Measurements from ENCODE around the gene EFHD2. TPM values are rescaled to one million over a fixed set of nuclear protein-coding genes. Genes with fewer than 3 reads are reported as not detected.

EFHD2 gene
- total RNA-seq, 1 experiment from 2014 or later = 129 TPM

DNA sequence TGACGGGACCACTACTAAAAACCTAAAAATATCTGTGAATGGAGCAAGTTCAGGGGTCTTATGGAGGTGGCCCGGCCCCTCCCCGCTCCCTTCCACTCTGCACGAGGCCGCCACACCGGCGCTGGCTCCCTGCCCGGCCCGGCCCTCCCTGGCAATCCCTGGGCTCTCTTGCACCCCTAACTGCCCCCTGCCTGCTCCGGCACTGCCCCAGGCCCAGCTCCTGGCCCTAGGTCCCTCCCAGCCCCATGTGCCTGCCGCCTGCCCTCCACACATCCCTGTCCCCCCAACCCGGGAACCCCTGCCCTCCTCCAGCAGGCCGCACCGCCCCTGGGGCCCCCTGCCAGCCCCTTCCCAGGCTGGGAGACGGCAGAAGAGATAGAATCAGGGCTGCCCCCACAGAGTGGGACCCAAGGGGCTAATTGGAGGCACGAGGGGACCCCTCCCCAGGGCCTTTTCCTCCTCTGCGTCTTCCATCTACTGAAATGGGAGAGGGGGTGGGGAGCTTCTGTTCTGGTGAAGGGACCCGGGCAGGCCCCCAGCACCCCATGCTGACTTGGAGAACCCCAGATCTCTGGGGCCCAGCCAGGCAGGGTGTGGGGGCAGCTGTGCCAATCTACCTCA is 19.2 kb downstream of the EFHD2 start:
- Histone ChIP-seq H3K27ac (no peak overlapping the region), H3K4me1 (replicated peaks; ENCODE audit: insufficient read depth) (peaks cover 19% of the 10 kb centered on the region), H3K27me3 (ENCODE audit: insufficient read depth, low read depth) (no peaks in the 10 kb centered on the region), H3F3A (ENCODE audit: insufficient read depth, low read depth) (peaks cover 33% of the 10 kb centered on the region), H3K4me2 (no peak overlapping the region), H3K79me2 (ENCODE audit: low read depth) (peaks cover 9% of the 10 kb centered on the region), H3K9me3 (ENCODE audit: insufficient read depth, low read depth) (no peaks in the 10 kb centered on the region), H4K20me1 (ENCODE audit: insufficient read depth) (0 out of 2 replicates have a peak, but pooled peaks cover 2% of the 10 kb centered on the region), H2AFZ (no peak overlapping the region), H3K36me3 (ENCODE audit: low read depth) (no peaks in the 10 kb centered on the region), H3K4me3 (no peak overlapping the region), H3K9me2 (ENCODE audit: insufficient read depth) (no peaks in the 10 kb centered on the region)
- no TSS peak for BruUV-seq (replicated peaks)
- ChIA-PET CTCF (no interaction called here), POLR2A (ENCODE audit: unreplicated experiment) (no interaction called here)
- no peak for DNase-seq
- intact Hi-C loops (cut with micrococcal nuclease; ENCODE audit: unreplicated experiment) = no loop called here
- no peak for TF ChIP-seq EZH2 (IDR thresholded peaks at IDR 0.05; ENCODE audit: low read depth)
- TF ChIP-seq, protein P1, sequence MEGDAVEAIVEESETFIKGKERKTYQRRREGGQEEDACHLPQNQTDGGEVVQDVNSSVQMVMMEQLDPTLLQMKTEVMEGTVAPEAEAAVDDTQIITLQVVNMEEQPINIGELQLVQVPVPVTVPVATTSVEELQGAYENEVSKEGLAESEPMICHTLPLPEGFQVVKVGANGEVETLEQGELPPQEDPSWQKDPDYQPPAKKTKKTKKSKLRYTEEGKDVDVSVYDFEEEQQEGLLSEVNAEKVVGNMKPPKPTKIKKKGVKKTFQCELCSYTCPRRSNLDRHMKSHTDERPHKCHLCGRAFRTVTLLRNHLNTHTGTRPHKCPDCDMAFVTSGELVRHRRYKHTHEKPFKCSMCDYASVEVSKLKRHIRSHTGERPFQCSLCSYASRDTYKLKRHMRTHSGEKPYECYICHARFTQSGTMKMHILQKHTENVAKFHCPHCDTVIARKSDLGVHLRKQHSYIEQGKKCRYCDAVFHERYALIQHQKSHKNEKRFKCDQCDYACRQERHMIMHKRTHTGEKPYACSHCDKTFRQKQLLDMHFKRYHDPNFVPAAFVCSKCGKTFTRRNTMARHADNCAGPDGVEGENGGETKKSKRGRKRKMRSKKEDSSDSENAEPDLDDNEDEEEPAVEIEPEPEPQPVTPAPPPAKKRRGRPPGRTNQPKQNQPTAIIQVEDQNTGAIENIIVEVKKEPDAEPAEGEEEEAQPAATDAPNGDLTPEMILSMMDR (conservative IDR thresholded peaks at IDR 0.05) = no peak

DNA sequence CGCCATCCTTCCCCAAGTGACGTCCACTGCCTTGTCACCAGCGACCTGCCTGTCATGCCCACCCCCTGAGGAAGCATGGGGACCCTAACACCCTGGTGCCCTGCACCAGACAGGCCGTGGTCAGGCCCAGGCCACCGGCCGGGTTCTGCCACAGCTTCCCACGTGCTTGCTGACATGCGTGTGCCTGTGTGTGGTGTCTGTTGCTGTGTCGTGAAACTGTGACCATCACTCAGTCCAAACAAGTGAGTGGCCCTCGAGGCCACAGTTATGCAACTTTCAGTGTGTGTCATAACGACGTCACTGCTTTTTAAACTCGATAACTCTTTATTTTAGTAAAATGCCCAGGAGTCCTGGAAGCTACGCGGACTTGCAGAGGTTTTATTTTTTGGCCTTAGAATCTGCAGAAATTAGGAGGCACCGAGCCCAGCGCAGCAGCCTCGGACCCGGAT is 20.0 kb downstream of the EFHD2 start:
- peak in 1 of 2 experiments; percentile 48 for DNase-seq
- no peak overlapping the region for H3K4me3 ChIP-seq
- CTCF ChIA-PET = no interaction called here

GRCh38 chr1:15430787-15431570 is 21.3 kb downstream of the EFHD2 start:
- intact Hi-C loops (cut with micrococcal nuclease; ENCODE audit: unreplicated experiment) = loop anchor here (1.0 to 10.0 kb wide), 4 partner anchors 74 to 302 kb away; no protein-coding TSS in a partner anchor
- H3K9me2 ChIP-seq (ENCODE audit: insufficient read depth) = no peaks in the 10 kb centered on the region
- no peaks in the 10 kb centered on the region for H3K79me2 ChIP-seq (ENCODE audit: low read depth)
- CTCF ChIA-PET = interaction anchor here (0.8 to 2.2 kb wide), 3 partner anchors 9 to 159 kb away, joined by 4 to 15 read pairs (median 6); no protein-coding TSS in a partner anchor
- no peaks in the 10 kb centered on the region for H3K9me3 ChIP-seq (ENCODE audit: insufficient read depth, low read depth)
- H3K27ac ChIP-seq = no peak overlapping the region
- no peak for TF ChIP-seq EZH2 (IDR thresholded peaks at IDR 0.05; ENCODE audit: low read depth)
- TF ChIP-seq, protein P1 (conservative IDR thresholded peaks at IDR 0.05) = peak; percentile 94
- H3F3A ChIP-seq (ENCODE audit: insufficient read depth, low read depth) = peaks cover 25% of the 10 kb centered on the region
- 0 out of 2 replicates have a peak, but pooled peaks cover 6% of the 10 kb centered on the region for H3K4me1 ChIP-seq (replicated peaks; ENCODE audit: insufficient read depth)
- no peaks in the 10 kb centered on the region for H3K27me3 ChIP-seq (ENCODE audit: insufficient read depth, low read depth)
- H3K4me2 ChIP-seq = no peak overlapping the region
- H2AFZ ChIP-seq = no peak overlapping the region
- no TSS peak for BruUV-seq (replicated peaks)
- POLR2A ChIA-PET (ENCODE audit: unreplicated experiment) = interaction anchor here (0.6 kb wide), 1 partner anchor 147 kb away, joined by 4 read pairs; no protein-coding TSS in a partner anchor
- H3K4me3 ChIP-seq = no peak overlapping the region
- no peaks in the 10 kb centered on the region for H3K36me3 ChIP-seq (ENCODE audit: low read depth)
- H4K20me1 ChIP-seq (ENCODE audit: insufficient read depth) = 0 out of 2 replicates have a peak, but pooled peaks cover 2% of the 10 kb centered on the region
- DNase-seq = peak in 1 of 2 experiments; percentile 59

More for the DNA sequence above, 20.0 kb downstream of the EFHD2 start:
- peaks cover 4% of the 10 kb centered on the region; the same call in 1 of the 2 replicates for H3K79me2 ChIP-seq (ENCODE audit: low read depth)
- no peaks in the 10 kb centered on the region for H3K9me2 ChIP-seq (ENCODE audit: insufficient read depth)
- H3K27ac ChIP-seq = no peak overlapping the region
- H3K4me1 ChIP-seq (replicated peaks; ENCODE audit: insufficient read depth) = peaks cover 11% of the 10 kb centered on the region
- no peaks in the 10 kb centered on the region for H3K36me3 ChIP-seq (ENCODE audit: low read depth)
- 0 out of 2 replicates have a peak, but pooled peaks cover 2% of the 10 kb centered on the region for H4K20me1 ChIP-seq (ENCODE audit: insufficient read depth)
- no TSS peak for BruUV-seq (replicated peaks)
- H3K4me2 ChIP-seq = no peak overlapping the region
- intact Hi-C loops (cut with micrococcal nuclease; ENCODE audit: unreplicated experiment) = loop anchor here (2.0 to 10.0 kb wide), 2 partner anchors 75 to 301 kb away; no protein-coding TSS in a partner anchor
- TF ChIP-seq EZH2 (IDR thresholded peaks at IDR 0.05; ENCODE audit: low read depth) = no peak
- TF ChIP-seq, protein P1 (conservative IDR thresholded peaks at IDR 0.05) = no peak
- H2AFZ ChIP-seq = no peak overlapping the region
- peaks cover 25% of the 10 kb centered on the region for H3F3A ChIP-seq (ENCODE audit: insufficient read depth, low read depth)
- no peaks in the 10 kb centered on the region for H3K9me3 ChIP-seq (ENCODE audit: insufficient read depth, low read depth)
- POLR2A ChIA-PET (ENCODE audit: unreplicated experiment) = no interaction called here
- H3K27me3 ChIP-seq (ENCODE audit: insufficient read depth, low read depth) = no peaks in the 10 kb centered on the region

All from PC-9 (cell line).